GM18858 (cell line): Measurements from ENCODE around the gene STAC.
"Not testable (repeated sequence)": the region's sequence is repeated elsewhere in the genome, so short reads cannot be mapped to it uniquely, and the experiment has no call there.

Source experiments
- ATAC-seq: cut with Tn5 transposase; IDR thresholded peaks from one replicate; pipeline ENCODE4 v1.9.1; 2021; ENCODE audit not compliant: unreplicated experiment

STAC gene

DNA sequence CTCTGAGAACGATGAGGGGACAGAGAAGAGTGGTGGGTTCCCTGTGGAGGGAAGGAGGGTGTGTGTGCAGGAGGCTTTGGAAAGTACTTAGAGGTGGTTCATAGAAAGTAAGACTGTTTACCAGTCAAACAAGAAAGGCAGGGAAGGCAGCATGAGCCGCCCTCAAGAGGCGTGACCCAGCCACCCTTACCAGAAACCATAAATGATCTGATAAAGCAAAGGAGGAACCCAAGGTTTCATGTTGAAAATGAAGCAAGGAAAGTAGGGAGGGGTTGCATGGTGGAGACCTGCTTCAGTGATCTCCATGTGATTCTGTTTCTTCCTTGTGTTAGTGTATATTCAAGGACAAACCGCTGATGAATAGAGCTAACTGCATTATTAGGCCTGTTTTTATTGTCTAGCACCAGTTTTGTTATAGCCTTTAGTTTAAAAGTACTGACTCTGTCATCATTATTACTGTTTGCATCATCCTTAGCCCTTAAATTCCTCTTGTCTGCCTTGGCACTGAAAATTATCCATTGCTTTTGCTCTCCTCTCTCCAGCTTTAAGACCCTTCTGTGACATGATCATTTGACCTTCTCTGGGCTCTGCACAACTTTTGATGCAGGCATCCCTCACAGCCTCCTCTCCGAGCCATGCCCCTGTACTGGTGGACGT, 96.1 kb downstream of the STAC start:
- ATAC-seq = no peak

DNA sequence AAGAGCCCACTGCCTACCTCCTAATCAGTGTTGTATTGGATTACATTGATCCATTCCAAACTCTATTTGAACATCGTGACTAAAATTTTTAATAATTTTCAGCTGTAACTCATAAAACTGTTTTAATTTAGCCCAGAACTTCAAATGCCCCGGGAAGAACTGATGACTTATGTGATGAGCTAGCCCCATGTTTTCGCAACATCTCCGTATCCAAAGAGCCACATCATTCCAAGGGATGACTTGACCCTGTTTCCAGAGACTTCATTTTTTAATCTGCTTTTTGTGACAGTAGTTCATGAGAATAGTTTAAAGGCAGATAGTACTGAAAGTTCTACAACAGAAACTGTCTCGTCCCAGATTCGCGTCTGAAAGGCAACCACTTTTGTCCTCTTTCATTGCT, 97.4 kb downstream of the STAC start:
- ATAC-seq = no peak

DNA sequence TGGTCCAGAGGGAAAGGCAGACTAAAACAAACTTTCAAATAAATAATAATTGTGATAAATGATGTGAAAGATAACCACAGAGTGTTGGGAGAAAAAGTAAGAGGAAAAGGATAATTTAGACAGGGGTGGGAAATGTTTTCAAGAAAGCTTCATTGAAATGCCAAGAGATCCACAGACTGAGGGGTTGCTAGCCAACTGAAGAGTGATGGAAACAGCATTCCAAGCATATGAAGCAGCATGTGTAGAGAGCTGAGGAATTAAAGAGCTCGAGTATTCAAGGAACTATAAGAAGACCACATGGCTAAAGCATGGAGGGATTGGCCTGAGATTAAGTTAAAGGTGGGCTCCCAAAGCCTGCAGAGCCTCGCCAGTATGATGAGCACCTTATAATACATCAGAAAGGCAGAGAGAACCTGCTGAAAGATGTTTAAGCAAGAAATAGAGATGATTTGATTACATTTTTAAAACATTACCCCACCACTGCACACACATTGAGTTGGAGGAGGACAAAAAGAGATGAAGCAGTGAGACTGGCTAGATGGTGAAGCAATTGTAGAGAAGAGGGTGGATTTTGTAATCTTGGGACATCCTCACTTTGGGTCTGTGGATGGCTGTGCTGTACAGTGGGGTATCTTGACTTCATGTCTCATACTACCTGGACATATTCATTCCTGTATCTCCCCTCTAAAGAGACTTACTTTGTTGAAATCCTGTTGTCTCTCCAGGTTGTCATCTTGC, 100.8 kb downstream of the STAC start:
- no peak for ATAC-seq

DNA sequence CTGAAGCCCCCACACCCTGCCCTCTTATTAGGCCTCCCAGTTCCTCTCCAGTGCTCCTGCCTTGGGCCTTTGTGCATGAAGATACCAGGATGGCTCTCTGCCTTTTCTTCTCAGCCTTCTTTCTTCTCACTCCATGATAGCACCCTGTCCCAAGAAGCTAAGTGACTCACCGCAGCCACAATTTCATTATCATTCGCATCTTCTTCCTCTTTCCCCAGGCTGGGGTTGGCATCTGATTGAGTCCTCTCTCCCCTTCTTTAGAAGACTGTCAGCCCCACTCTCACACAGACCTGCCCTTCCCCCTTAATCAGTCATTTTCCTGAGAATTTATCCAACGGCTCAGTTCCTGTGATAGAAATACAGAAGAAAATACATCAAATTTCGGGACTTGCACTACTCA, 102.0 kb downstream of the STAC start:
- no peak for ATAC-seq

DNA sequence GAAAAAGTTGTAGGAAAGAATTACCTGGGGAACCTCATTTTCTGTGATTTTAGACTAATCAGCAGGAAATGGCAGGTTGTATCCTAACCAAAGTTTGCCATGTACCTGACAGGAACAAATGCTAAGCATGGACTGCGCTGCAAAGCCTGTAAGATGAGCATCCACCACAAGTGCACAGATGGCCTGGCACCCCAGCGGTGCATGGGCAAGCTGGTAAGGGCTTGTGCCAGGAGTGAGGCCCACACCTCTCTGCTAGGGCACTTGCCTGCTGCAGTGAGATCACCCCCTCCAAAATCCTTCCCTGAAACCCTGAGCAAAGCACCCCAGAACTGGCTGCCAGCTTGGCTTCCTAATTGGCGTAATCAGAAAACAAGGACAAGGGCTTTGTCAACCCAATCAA, 102.6 kb downstream of the STAC start:
- ATAC-seq = no peak

DNA sequence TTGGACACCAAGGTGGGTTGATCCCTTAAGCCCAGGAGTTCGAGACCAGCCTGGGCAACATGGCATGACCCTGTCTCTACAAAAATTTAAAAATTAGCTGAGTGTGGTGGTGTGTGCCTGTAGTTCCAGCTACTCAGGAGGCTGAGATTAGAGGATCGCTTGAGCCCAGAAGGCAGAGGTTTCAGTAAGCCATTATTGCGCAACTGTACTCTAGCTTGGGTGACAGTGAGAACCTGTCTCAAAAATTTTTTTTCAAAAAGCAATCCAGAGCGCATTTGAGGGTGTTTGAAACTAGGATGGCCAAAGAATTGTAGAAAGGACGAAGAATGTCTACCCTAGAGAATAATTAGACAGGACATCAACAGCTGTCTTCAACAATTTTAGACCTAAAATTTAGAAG, 103.4 kb downstream of the STAC start:
- no peak for ATAC-seq

DNA sequence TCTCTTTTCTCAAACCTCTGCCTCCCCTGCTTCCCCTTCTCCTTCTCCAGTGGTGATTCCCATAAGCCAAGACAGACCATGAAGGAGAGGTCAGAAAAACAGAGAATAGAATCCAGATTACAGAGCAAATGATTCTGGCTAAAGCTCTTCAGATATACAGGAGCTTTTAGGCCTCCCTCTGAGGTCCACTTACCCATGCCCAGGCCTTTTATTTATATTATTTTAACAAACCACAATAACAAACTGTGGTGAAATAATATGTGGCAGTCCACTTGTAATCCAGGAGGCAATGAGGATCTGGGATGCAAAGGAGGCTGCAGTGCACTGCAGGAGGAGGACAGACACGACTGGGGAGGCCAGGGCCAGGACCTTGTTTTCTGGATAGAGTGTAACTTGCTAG, 104.1 kb downstream of the STAC start:
- ATAC-seq = no peak

DNA sequence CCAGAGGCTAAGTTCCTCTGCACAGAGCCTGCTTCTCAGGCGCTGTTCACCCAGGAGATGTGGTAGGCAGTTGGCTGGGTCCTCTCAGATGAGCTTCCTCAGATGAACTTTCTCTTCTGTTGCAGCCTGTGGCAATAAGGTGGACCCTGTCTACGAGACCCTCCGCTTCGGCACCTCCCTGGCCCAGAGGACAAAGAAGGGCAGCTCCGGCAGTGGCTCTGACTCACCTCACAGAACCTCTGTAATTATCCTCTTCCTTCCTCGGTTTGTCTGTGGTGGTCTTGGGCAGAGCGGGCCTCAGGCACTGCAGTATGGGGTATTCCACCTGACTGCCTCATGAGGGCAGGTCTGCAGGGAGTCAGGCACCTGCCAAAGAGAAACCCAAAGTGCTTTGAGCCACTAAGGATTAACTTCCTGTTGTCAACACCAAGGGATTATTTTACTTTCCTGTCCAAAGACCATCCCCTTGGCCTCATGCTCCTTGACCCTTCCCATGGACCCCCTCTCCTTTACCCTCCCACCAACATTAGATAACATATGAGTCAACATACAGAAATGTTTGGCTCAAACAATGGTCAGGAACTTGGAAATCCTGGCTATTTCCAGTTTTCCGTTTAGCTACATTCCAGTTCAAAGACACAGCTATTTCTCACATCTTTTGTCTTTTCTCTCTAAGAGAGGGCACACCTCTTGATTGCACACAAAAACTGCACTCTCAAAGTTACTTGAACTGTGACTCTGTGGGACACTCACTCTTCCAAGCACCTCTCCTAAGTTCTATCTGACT, 105.9 kb downstream of the STAC start:
- ATAC-seq = no peak

DNA sequence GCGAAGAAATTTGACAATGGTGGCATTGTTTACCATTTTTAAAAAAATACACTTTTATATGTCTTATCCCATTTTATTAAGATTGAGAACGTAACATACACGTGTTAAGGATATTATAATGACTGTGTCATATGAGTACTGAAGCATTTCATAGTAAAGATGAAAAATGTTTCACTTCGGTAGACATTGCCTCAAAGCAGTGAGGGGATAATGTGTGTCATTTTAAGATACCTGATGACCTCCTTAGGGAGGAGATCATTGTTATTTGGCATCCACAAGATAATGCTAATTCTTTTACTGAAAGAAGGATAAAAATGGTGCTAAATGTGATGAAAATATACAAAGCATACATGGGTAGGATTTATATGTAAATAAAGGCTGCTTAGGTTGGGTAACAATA, 107.3 kb downstream of the STAC start:
- ATAC-seq = no peak

DNA sequence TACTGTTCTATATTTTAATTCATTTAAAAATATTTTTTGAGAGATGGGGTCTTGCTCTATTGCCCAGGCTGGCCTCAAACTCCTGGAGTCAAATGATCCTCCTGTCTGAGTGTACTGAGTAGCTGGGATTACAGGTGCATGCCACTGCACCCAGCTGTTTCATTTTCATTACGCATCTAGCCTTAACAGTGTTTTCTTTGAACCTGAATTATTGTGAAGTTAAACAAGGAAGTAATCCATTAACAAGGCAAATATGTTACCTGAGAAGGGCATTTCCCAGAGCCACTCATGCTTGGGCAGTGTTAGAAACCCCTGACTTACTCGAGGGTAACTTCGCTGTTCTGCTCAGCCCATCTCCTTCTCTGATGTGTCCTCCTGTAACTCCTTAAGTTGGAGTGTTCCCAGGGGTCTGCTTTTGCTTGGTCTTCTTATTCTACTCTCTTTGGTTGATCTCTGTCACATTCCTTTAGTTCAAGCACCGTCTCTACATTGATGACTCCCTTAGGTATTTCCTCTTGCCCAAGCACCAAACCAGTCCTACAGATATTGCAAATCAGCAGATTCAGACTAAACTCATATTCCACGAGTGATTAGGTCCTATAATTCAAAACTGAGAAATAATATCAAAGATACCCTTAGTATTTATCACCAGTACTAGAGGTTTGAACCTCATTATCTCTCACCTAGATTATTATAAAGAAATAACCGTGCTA, 107.9 kb downstream of the STAC start:
- ATAC-seq = no peak

DNA sequence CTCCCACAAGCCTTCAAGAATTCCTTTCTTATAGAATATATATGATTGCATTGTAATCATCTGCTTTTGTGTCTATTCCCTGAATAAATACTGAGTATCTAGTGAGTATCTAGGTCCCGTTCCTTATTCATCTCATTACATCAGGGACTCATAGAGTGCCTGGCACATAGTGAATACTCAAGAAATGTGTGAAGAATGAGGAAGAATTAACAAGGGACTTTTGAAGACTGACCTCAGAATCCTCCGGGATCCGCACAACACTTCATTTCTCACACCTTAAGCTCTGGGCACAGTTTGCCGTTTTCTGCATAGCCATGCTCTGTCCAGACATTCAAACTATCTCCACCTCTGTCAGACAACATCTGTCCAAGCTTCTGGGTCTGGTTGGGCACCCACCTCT, 108.8 kb downstream of the STAC start:
- ATAC-seq = no peak

DNA sequence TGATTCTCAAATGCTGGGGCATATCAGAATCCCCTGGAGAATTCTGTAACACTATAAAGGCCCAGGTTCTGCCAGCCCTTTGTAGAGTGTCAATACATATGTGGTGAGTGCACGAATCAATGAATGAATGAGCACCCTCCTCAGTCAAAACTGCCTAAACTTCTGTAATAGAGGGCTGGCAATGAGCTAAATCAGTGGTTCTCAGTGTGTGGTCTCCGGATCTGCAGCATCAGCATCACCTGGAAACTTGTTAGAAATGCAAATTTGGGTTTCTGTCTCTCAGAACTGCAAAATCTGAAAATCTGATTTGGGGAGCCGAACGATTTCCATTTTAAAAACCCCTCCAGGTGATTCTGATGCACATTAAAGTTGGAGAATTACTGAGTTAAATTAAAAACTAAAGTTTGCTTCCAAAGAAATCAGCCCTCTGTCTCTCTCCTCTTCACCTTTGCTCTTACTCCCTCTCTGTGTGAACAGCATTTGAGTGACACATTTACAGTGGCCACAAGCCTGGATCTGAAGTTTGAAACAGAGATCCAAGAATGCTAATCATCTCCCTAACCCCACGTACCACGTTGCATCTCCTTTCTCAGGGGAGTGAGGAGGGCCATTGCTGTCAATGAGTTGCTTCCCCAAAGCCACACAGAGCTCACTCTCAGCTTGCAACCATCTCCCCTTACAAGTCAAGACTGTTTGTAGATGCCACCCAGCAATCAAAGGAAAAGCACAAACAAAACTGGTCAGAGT, 109.5 kb downstream of the STAC start:
- no peak for ATAC-seq

DNA sequence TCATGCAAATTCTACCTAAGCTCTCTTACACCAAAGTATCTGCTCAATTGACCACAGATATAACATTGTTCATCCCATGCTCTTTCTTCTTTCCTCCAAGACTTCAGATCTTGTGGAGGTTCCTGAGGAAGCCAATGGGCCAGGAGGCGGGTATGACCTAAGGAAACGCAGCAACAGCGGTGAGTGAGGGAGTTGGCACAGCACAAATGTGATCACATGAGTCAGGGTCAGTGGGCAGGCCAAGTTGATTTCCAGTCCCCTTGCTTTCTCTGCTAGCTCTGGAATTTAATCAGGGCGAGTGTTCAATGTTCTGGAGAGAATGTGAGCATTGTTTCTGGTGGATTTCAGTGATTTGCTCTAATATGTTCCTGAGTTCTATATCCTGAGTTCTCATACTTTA, 112.7 kb downstream of the STAC start:
- ATAC-seq = no peak

DNA sequence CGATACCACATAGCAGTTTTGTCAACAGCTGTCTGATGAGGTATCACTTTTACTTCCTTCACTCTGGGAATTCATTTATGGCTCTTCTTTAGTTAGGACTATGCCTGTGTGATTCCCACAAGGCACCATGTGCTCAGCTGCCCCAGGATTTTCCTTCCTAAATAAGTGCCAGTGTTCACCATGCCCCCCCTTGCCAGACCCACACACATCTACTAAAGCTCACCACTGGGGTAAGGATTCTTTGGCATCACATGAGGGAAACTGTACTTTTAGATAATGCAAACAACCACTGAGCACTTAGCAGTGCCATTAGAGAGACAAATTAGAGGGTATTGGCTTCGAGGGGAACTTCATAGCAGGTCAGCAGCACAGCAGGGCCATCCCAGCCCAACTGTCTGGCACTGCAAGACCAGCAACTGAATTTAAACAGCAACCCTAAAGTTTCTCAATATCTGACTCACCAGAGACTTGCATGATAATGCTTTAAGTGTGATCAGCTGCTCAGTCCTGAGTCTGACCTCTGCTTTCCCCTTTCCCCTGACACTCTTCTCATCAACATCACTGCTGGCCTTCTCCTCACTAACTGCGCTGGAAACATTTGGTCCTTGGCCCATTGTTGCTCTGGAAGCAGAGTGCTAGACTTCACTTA, 114.3 kb downstream of the STAC start:
- no peak for ATAC-seq

DNA sequence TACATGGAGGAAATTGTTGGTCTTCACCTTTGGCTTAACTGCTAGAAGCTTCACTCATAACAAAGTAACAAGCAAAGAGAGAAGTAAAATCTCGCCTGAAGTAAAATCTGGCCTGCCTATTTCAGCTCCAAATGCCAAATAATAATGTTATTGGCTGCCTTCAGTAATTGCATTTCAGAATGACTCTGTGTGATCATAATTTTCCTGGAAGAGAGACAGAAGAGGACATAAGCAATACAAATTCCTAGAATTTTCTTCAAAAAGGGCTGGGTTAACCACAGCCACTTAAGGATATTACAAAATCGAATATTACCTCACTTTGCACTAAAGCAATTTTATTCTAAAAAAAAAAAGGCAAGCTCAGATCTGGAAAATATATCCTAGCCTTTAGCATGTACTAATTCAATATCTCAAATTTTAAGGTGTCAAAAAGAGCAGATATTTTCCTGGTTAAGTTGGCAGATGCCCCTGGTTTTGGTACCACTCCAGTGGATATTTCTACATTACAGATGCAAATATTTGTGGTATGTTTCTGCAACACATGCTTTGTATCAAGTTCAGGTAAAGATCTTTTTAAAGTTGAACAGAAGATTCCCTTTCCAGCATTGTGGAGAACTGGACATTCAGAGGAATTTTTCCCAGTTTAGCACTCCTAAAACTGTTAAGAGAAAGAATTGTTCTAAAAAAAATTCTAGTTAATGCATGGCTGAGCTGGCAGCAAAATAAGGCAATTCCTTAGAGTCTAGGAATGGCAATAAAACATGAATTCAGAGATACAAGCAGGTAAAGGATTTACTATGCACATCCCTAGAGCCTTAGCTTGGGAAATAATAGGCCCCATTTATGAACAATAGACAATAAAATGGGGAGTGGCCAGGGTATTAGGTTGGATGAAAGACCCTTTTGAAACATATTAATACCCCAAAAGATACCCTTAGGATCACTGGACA, 116.7 kb downstream of the STAC start:
- ATAC-seq = no peak

DNA sequence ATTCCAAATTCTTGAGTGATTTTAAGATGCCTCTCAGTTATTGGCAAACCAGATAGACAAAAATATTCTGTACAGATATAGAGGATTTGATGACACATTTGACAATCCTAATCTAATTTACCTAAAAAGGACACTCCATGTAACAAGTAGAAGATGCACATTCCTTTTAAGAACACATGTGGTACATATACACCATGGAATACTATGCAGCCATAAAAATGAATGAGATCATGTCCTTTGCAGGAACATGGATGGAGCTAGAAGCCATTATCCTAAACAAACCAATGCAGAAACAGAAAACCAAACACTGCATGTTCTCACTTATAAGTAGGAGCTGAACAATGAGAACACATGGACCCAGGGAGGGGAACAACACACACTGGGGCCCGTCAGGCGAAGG, 119.7 kb downstream of the STAC start:
- ATAC-seq = not testable (repeated sequence)

DNA sequence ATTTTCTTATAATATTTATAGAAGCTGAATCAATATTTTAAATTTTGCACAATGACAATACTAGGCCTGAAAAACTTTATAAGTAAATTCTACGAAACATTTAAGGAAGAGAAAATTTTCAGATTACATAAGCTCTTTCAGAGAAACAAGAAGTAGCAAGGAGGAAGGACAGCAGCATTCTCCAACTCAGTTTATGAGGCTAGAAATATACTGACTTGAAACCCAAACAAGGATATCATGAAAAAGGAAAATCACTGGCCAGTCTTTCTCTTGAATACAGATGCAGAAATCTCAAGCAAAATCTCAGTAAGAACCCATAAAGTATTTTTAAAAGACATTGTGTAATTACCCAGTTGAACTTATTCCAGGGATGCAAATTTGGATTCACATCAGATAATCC, 121.3 kb downstream of the STAC start:
- ATAC-seq = no peak

DNA sequence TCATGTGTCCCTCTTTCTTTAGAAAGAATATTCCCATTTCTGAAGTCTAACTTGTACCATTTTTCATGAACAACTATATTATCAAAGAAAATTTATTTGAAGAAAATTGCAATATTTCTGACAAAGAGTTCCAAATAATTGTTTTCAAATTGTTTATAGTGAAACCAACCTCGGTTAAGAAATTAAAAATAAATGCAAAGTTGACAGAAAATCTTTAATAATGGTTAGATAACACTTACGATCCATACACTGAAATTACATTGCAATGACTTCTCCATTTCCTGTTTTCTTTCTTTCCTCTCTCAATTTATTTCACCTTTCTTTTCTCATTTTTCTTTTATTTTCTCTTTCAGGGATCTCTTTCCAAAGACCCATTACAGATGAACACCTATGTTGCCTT, 125.1 kb downstream of the STAC start:
- no peak for ATAC-seq

DNA sequence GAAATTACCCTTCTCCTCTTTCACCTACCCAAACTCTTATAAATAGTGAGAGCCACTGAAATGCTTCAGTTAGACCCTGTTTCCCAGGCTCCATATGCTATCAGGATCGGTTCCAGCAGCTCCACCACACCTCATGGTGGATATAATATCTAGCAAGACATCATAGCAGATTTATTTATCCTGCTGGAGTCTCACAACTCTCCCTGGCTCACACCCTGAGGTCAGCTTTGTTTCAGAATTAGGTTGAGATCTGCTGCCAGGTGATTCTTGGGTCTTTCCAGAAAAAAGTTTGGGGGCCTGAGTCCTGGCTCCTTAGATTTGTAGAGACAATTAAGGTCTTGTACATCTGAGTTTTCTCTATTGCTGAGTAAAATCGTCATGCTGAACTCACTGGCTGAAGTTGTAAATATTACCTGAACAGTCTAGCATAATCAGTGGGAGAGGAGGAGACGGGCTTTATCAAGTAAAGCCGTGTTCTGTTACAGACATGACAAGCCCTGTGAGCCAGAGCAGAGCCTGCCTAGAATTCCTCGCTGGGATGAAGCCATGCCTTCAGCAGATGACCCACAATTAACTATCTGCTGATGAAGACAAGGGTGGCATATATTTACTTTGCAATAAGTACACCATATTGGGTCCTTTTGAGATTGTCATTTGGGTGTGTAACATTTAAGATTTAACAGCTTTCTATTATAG, 131.6 kb downstream of the STAC start:
- ATAC-seq = no peak
